Endodermal cell (in vitro differentiated cells): ENCODE results near the gene KRTAP12-1. TPM values are rescaled to one million over a fixed set of nuclear protein-coding genes. Genes with fewer than 3 reads are reported as not detected.
A peak's percentile ranks its signal among the peaks of the same experiment; 100 is the strongest.

Experiments
- DNase-seq: peaks from one replicate; pipeline ENCODE4 v3.0.0-alpha.2; 2017
- H3K27ac ChIP-seq: 2 replicates; pipeline ENCODE4 v1.5.1; 2013; ENCODE audit warnings: mild to moderate bottlenecking, low read depth, low read length, moderate library complexity
- H3K27me3 ChIP-seq: 2 replicates; pipeline ENCODE4 v1.6.1; 2013; ENCODE audit warnings: mild to moderate bottlenecking, low read length, moderate library complexity; ENCODE audit not compliant: insufficient read depth, control insufficient read depth, poor library complexity, severe bottlenecking
- H3K36me3 ChIP-seq: 2 replicates; pipeline ENCODE4 v1.7.0; 2013; ENCODE audit warnings: mild to moderate bottlenecking, low read length, moderate library complexity; ENCODE audit not compliant: control insufficient read depth, insufficient read depth
- H3K4me1 ChIP-seq: one replicate; pipeline ENCODE4 v1.7.0; 2013; ENCODE audit warnings: low read length; ENCODE audit not compliant: control insufficient read depth, insufficient read depth
- H3K4me3 ChIP-seq: 2 replicates; pipeline ENCODE4 v1.5.1; 2013; ENCODE audit warnings: mild to moderate bottlenecking, low read length, moderate library complexity
- H3K9ac ChIP-seq: 2 replicates; pipeline ENCODE4 v1.6.1; 2013; ENCODE audit warnings: mild to moderate bottlenecking, low read length, moderate library complexity; ENCODE audit not compliant: poor library complexity, severe bottlenecking; ENCODE audit errors: extremely low read depth
- H3K9me3 ChIP-seq: 2 replicates; pipeline ENCODE4 v1.6.1; 2013; ENCODE audit warnings: mild to moderate bottlenecking, low read length, moderate library complexity; ENCODE audit not compliant: control insufficient read depth
- H3K27ac Mint-ChIP-seq: 2 replicates; pipeline ENCODE4 v1.8.0; 2020; ENCODE audit warnings: mixed read lengths
- H3K27me3 Mint-ChIP-seq: 2 replicates; pipeline ENCODE4 v1.8.0; 2021; ENCODE audit warnings: mild to moderate bottlenecking, mixed read lengths; ENCODE audit not compliant: insufficient read depth
- H3K36me3 Mint-ChIP-seq: 2 replicates; pipeline ENCODE4 v1.8.0; 2020; ENCODE audit warnings: low read depth, mixed read lengths
- H3K4me1 Mint-ChIP-seq: 2 replicates; pipeline ENCODE4 v1.8.0; 2020; ENCODE audit warnings: mixed read lengths
- H3K4me3 Mint-ChIP-seq: 2 replicates; pipeline ENCODE4 v1.8.0; 2020; ENCODE audit warnings: mild to moderate bottlenecking, moderate library complexity, mixed read lengths
- H3K9me3 Mint-ChIP-seq: 2 replicates; pipeline ENCODE4 v1.8.0; 2020; ENCODE audit warnings: mild to moderate bottlenecking, mixed read lengths
- CTCF ChIP-seq: fragments of 200-600 bp; sonication (generic); conservative IDR thresholded peaks from 2 replicates; pipeline ENCODE4 v1.5.0; 2021; ENCODE audit warnings: antibody characterized with exemption, mild to moderate bottlenecking
- WGBS, 2 experiments: methylation state at CpG; one replicate each; pipeline versions ENCODE4 v1.1.5 to v1.1.7; 2013; ENCODE audit warnings: missing lambda C conversion rate in 2 of 2, mixed read lengths in 1 of 2; ENCODE audit not compliant: insufficient coverage in 1 of 2, insufficient read length in 1 of 2; 5-methylcytosine and 5-hydroxymethylcytosine counted together
- total RNA-seq, 2 donors: library from RNA; stranded (reverse); fragmentation: NEBNext Ultra II Directional in 1 of 2; extraction: Animal tissue kit (Norgen Biotek cat#: 25700) in 1 of 2; gene quantifications; 2 replicates in 1 of 2; 3 replicates in 1 of 2; pipeline ENCODE4 v1.2.1, GENCODE V29; 2021

Gene KRTAP12-1
- total RNA-seq, 2 donors from 2014 or later: not detected

- Histone ChIP-seq H3K36me3 (no peaks in the 10 kb centered on the region), H3K4me3 (no peak overlapping the region), H3K27me3 (peaks cover 39% of the 10 kb centered on the region), H3K9ac (no peak overlapping the region), H3K4me1 (peaks cover 2% of the 10 kb centered on the region), H3K9me3 (peaks cover 6% of the 10 kb centered on the region), H3K27ac (no peak overlapping the region)
- H3K9me3 Mint-ChIP-seq: peaks cover 10% of the 10 kb centered on the region
- H3K27me3 Mint-ChIP-seq: peaks cover 63% of the 10 kb centered on the region
- no peaks in the 10 kb centered on the region for H3K36me3 Mint-ChIP-seq
- peaks cover 56% of the 10 kb centered on the region for H3K4me1 Mint-ChIP-seq
- peak; percentile 66 for DNase-seq
- no peak for TF ChIP-seq CTCF
- WGBS, 2 experiments: 76 to 83% methylated on average over 9 to 16 of the region's 16 CpGs
- no peak overlapping the region for H3K27ac Mint-ChIP-seq
- no peak overlapping the region for H3K4me3 Mint-ChIP-seq
Observed at GRCh38 chr21:44702973-44703730, 21.2 kb upstream of the KRTAP12-1 start.

GRCh38 chr21:44702111-44702972 lies 20.4 kb upstream of the KRTAP12-1 start:
- Histone ChIP-seq H3K36me3 (no peaks in the 10 kb centered on the region), H3K9ac (no peak overlapping the region), H3K27me3 (peaks cover 31% of the 10 kb centered on the region), H3K4me3 (no peak overlapping the region), H3K4me1 (peaks cover 3% of the 10 kb centered on the region), H3K27ac (no peak overlapping the region), H3K9me3 (peaks cover 6% of the 10 kb centered on the region)
- 85 to 89% methylated on average over 11 to 22 of the region's 22 CpGs for WGBS, 2 experiments
- Mint-ChIP-seq H3K4me1 (peaks cover 58% of the 10 kb centered on the region), H3K27me3 (peaks cover 62% of the 10 kb centered on the region), H3K4me3 (no peak overlapping the region), H3K36me3 (no peaks in the 10 kb centered on the region), H3K27ac (no peak overlapping the region), H3K9me3 (peaks cover 10% of the 10 kb centered on the region)
- no peak for TF ChIP-seq CTCF
- DNase-seq: peak; percentile 46

GRCh38 chr21:44701541-44701940 lies 19.6 kb upstream of the KRTAP12-1 start:
- Histone ChIP-seq H3K9ac (no peak overlapping the region), H3K27ac (no peak overlapping the region), H3K4me1 (peaks cover 3% of the 10 kb centered on the region), H3K27me3 (peaks cover 23% of the 10 kb centered on the region), H3K36me3 (no peaks in the 10 kb centered on the region), H3K9me3 (peaks cover 6% of the 10 kb centered on the region), H3K4me3 (no peak overlapping the region)
- peaks cover 9% of the 10 kb centered on the region for H3K9me3 Mint-ChIP-seq
- peaks cover 62% of the 10 kb centered on the region for H3K4me1 Mint-ChIP-seq
- no peak for TF ChIP-seq CTCF
- 82% methylated on average over 11 to 12 of the region's 12 CpGs for WGBS, 2 experiments
- H3K27ac Mint-ChIP-seq: no peak overlapping the region
- peaks cover 54% of the 10 kb centered on the region for H3K27me3 Mint-ChIP-seq
- no peaks in the 10 kb centered on the region for H3K36me3 Mint-ChIP-seq
- peak; percentile 42 for DNase-seq
- no peak overlapping the region for H3K4me3 Mint-ChIP-seq
